Measurements from ENCODE around the gene TMX4. TPM values are rescaled to one million over a fixed set of nuclear protein-coding genes. Genes with fewer than 3 reads are reported as not detected.

The TMX4 gene
- total RNA-seq, 1 experiment from 2014 or later, result 11.7 TPM

DNA sequence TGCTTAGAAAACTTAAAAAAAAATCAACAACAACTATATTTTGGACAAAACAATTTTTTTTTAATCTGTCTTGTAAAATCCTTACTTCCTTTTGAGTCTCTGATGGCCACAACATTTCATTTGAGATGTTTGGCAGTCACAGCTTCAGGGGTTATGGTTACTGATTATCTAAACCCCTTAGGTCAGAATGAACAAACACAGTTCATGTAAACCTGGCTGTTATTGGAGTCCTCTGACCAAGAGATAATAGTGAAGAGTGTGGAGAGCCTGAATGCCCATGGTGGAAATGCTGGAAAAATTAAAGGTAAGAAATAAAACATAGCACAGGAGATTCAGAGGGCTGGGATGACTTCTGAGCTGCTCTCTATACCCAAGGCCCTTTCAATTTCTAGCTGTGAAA is 38.2 kb downstream of the TMX4 start:
- no peak for TF ChIP-seq CTCF (conservative IDR thresholded peaks at IDR 0.05)
- no peaks in the 10 kb centered on the region for H3K27me3 ChIP-seq (ENCODE audit: insufficient read depth, low read length)

More for the DNA sequence above, 38.2 kb downstream of the TMX4 start:
- H2AFZ ChIP-seq (ENCODE audit: low read length), result no peak overlapping the region
- H3K14ac ChIP-seq (ENCODE audit: insufficient read depth, low read length), result no peak overlapping the region
- Mint-ChIP-seq H3K36me3 (ENCODE audit: insufficient read depth in 1 of 3, low read depth in 3 of 3) (peaks cover 2 to 6% (median 3%) of the 10 kb centered on the region in 3 experiments; a peak in 5 of 7 replicates), H3K27me3 (ENCODE audit: low read depth) (no peaks in the 10 kb centered on the region; the same call in 1 of the 2 replicates), H3K9me3 (no peaks in the 10 kb centered on the region), H3K27ac (no peak overlapping the region), H3K4me3 (no peak overlapping the region), H3K4me1 (peaks cover 20 to 26% of the 10 kb centered on the region in 2 experiments)
- no peak overlapping the region for H2AK5ac ChIP-seq (ENCODE audit: insufficient read length, low read length)
- no peak overlapping the region for H4K8ac ChIP-seq (replicated peaks; ENCODE audit: insufficient read length, low read depth, low read length)
- H4K5ac ChIP-seq (ENCODE audit: insufficient read length, low read depth, low read length), result no peak overlapping the region
- H3K27ac ChIP-seq (ENCODE audit: insufficient read length, low read depth, low read length), result no peak overlapping the region
- H3K9me3 ChIP-seq (ENCODE audit: control insufficient read depth, low read depth, low read length), result no peaks in the 10 kb centered on the region
- no peak overlapping the region for H2BK120ac ChIP-seq (ENCODE audit: low read depth, low read length, poor library complexity, severe bottlenecking)
- peaks cover 2% of the 10 kb centered on the region; the same call in 1 of the 2 replicates for H3K4me1 ChIP-seq (ENCODE audit: insufficient read depth, low read length)
- no peaks in the 10 kb centered on the region; the same call in 1 of the 2 replicates for H3K79me2 ChIP-seq (ENCODE audit: insufficient read depth, low read length)
- no peak overlapping the region for H3K23ac ChIP-seq (ENCODE audit: insufficient read length, low read depth, low read length)
- H3K56ac ChIP-seq (ENCODE audit: insufficient read length, low read depth, low read length), result no peak overlapping the region
- no peak overlapping the region for H3K9ac ChIP-seq (ENCODE audit: extremely low read depth, insufficient read length, low read length)
- H2BK15ac ChIP-seq (ENCODE audit: low read depth, low read length), result no peak overlapping the region; the same call in 1 of the 2 replicates
- H2BK12ac ChIP-seq (ENCODE audit: insufficient read length, low read depth, low read length), result no peak overlapping the region
- H3K79me1 ChIP-seq (ENCODE audit: insufficient read depth, low read depth, low read length, poor library complexity, severe bottlenecking), result no peaks in the 10 kb centered on the region
- no peak overlapping the region for H2BK20ac ChIP-seq (ENCODE audit: low read depth, low read length, poor library complexity, severe bottlenecking)
- H2BK5ac ChIP-seq (ENCODE audit: insufficient read length, low read length), result no peak overlapping the region
- H3T11ph ChIP-seq (ENCODE audit: low read length), result no peak overlapping the region
- H4K91ac ChIP-seq (ENCODE audit: insufficient read length, low read depth, low read length), result no peak overlapping the region
- H4K20me1 ChIP-seq (ENCODE audit: control insufficient read depth, insufficient read depth, insufficient read length), result no peaks in the 10 kb centered on the region
- no peak overlapping the region for H3K4me2 ChIP-seq (ENCODE audit: insufficient read depth, insufficient read length, low read length)
- no peak overlapping the region for H3K4ac ChIP-seq (ENCODE audit: low read depth, low read length)
- H3K18ac ChIP-seq (ENCODE audit: insufficient read length, low read depth, low read length), result no peak overlapping the region
- H3K23me2 ChIP-seq (ENCODE audit: insufficient read length, low read depth, low read length, poor library complexity, severe bottlenecking), result no peaks in the 10 kb centered on the region
- DNase-seq, result no peak
